HFFc6 (cell line): ENCODE results near the gene C1orf226. TPM values are rescaled to one million over a fixed set of nuclear protein-coding genes. Genes with fewer than 3 reads are reported as not detected.

Experiments used
- DNase-seq: peaks from one replicate; pipeline ENCODE4 v3.0.0-alpha.2; 2018
- H3K27ac Mint-ChIP-seq: 2 replicates; pipeline ENCODE4 v1.8.0; 2020; ENCODE audit warnings: mild to moderate bottlenecking, mixed read lengths
- H3K27me3 Mint-ChIP-seq: 2 replicates; pipeline ENCODE4 v1.8.0; 2021; ENCODE audit warnings: mild to moderate bottlenecking, moderate library complexity, mixed read lengths; ENCODE audit not compliant: insufficient read depth
- H3K36me3 Mint-ChIP-seq: 2 replicates; pipeline ENCODE4 v1.8.0; 2021; ENCODE audit warnings: low read depth, mixed read lengths
- H3K4me1 Mint-ChIP-seq: 2 replicates; pipeline ENCODE4 v1.8.0; 2020; ENCODE audit warnings: low read depth, mixed read lengths
- H3K4me3 Mint-ChIP-seq: 2 replicates; pipeline ENCODE4 v1.8.0; 2020; ENCODE audit warnings: mild to moderate bottlenecking, moderate library complexity, mixed read lengths
- H3K9me3 Mint-ChIP-seq: 2 replicates; pipeline ENCODE4 v1.8.0; 2020; ENCODE audit warnings: mild to moderate bottlenecking, mixed read lengths
- total RNA-seq, 6 experiments: library from RNA; stranded (reverse); fragmentation: NEBNext Ultra II Directional; extraction: Animal tissue kit (Norgen Biotek cat#: 25700); gene quantifications; 2 replicates in 1 of 6; 3 replicates in 5 of 6; pipeline ENCODE4 v1.2.3, GENCODE V29; 2021
- TF ChIP-seq, protein P1 (sequence below): fragments of 200-600 bp; sonication (generic); IDR thresholded peaks from 2 replicates; pipeline ENCODE4 v1.5.0; 2021; ENCODE audit warnings: antibody characterized with exemption, mild to moderate bottlenecking

Gene C1orf226
- total RNA-seq, 6 experiments from 2014 or later = 0.09 to 0.43 (median 0.20) TPM

DNA sequence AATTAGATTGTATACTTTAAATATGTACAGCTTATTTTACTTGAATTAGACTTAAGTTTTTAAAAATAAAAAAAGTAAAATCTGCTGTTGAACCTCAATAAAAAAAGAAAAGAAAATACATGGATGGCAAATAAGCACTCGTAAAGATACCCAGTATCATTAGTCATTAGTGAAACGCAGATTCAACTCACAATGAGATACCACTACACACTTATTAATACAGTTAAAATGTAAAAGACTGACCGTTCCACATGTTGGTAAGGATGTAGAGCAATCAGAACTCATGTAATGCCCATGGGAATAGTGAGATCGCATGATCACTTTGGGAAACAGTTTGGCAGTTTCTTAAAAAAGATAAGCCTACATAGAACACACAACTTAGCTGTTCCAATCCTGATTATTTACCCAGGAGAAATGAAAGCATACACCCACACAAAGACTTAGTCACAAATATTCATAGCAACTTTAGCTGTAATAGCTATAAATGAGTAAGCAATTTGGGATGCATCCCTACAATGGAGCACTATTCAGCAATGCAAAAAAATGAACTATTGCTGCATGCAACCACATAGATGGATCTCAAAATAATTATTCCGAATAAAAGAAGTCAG is 23.1 kb downstream of the C1orf226 start:
- Mint-ChIP-seq H3K27me3 (no peaks in the 10 kb centered on the region; the same call in 1 of the 2 replicates), H3K9me3 (no peaks in the 10 kb centered on the region), H3K4me3 (peak overlapping the region; percentile 80), H3K4me1 (peaks cover 29% of the 10 kb centered on the region), H3K27ac (peak overlapping the region; percentile 68), H3K36me3 (no peaks in the 10 kb centered on the region)
- peak; percentile 69 for DNase-seq
- TF ChIP-seq, protein P1, sequence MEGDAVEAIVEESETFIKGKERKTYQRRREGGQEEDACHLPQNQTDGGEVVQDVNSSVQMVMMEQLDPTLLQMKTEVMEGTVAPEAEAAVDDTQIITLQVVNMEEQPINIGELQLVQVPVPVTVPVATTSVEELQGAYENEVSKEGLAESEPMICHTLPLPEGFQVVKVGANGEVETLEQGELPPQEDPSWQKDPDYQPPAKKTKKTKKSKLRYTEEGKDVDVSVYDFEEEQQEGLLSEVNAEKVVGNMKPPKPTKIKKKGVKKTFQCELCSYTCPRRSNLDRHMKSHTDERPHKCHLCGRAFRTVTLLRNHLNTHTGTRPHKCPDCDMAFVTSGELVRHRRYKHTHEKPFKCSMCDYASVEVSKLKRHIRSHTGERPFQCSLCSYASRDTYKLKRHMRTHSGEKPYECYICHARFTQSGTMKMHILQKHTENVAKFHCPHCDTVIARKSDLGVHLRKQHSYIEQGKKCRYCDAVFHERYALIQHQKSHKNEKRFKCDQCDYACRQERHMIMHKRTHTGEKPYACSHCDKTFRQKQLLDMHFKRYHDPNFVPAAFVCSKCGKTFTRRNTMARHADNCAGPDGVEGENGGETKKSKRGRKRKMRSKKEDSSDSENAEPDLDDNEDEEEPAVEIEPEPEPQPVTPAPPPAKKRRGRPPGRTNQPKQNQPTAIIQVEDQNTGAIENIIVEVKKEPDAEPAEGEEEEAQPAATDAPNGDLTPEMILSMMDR = no peak

DNA sequence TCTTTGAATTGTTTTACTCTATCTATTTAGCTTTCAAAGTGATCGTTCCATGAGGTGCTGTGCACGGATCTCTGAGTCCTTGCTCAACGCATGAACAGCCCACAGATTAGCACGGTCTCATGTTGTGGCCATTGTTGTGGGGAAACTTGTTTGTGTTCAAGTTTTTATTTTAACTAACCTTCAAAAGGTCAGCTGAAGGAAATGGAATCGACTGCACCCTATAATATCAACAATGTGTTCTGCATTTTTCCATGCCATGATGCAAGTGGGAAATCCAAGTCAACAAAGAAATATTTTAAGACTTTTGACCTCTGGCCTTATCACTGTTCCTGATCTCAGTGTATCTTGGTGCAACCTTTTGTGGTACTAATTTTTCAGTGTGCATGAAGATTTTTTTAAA is 24.3 kb downstream of the C1orf226 start:
- DNase-seq = no peak
- no peaks in the 10 kb centered on the region for H3K9me3 Mint-ChIP-seq
- peaks cover 5% of the 10 kb centered on the region; the same call in 1 of the 2 replicates for H3K27me3 Mint-ChIP-seq
- no peak overlapping the region for H3K4me3 Mint-ChIP-seq
- TF ChIP-seq, protein P1 = no peak
- no peak overlapping the region; the same call in 1 of the 2 replicates for H3K27ac Mint-ChIP-seq
- no peaks in the 10 kb centered on the region for H3K36me3 Mint-ChIP-seq
- H3K4me1 Mint-ChIP-seq = peaks cover 29% of the 10 kb centered on the region

DNA sequence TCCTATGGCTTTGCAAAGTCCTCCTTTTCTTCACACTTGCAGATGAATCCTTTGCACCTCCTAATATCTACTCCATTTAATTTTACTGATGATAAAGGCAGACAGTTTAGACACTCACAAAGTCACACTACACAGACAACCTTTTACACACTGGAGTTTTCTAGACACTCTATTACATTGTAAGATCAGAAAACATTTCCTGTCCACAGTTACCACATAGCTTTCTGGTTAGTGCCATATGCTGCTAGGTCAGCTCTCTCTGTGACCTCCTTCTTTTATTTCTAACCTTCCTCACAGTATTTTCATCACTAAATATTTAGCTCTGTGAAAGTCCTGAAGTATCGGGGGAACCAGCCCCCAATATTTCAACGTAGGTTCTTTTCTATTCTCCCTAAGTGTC is 25.3 kb downstream of the C1orf226 start:
- H3K4me3 Mint-ChIP-seq = no peak overlapping the region
- peaks cover 9% of the 10 kb centered on the region for H3K27me3 Mint-ChIP-seq
- H3K27ac Mint-ChIP-seq = no peak overlapping the region
- TF ChIP-seq, protein P1 = no peak
- peaks cover 32% of the 10 kb centered on the region for H3K4me1 Mint-ChIP-seq
- no peak for DNase-seq
- H3K9me3 Mint-ChIP-seq = no peaks in the 10 kb centered on the region
- no peaks in the 10 kb centered on the region for H3K36me3 Mint-ChIP-seq

DNA sequence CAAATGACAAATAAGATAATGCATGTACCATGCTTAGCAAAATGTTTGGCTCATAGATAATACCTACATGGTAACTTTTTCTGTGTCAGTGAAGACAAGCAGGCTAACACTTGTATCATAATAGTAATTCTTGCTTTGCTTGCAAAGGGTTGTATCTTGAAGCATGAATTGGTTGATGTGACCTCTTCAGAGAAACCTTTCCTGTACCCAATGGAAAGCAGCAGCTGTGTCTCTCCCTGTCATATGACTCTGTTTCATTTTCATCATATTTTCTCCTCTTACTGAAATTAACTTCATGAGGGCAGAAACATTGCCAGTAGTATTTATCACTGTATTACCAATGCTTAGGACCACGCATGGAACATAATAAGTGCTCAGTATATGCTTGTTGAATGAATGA is 26.0 kb downstream of the C1orf226 start:
- H3K27me3 Mint-ChIP-seq = peaks cover 10% of the 10 kb centered on the region
- DNase-seq = no peak
- peaks cover 33% of the 10 kb centered on the region for H3K4me1 Mint-ChIP-seq
- H3K4me3 Mint-ChIP-seq = no peak overlapping the region
- TF ChIP-seq, protein P1 = no peak
- H3K27ac Mint-ChIP-seq = no peak overlapping the region
- H3K9me3 Mint-ChIP-seq = no peaks in the 10 kb centered on the region
- H3K36me3 Mint-ChIP-seq = no peaks in the 10 kb centered on the region

DNA sequence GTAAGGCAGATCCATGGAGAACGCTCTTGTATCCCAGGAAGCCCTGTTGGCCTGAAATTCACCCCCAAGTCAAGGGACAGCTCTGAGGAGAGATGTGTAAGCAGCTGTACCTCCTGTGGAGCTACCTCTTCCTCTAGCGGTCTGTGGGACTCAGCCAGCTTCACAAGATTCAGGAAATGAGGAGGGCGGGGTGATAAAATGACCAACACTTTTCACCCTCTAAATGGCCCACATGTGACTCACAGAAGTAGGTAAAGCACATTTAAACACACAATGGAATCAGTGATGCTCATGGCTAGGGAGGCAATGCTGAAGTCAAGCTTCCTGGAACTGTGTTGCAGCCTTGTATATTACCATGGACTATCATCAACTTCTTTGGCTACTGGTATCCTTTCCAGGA is 30.5 kb downstream of the C1orf226 start, which contains the start of gene SH2D1B:
Gene SH2D1B, minus strand, starts transcription at position 135 of the 400 bp plus-strand sequence. Its CDS starts 120 bp downstream, at position 15.
- H3K27ac Mint-ChIP-seq = no peak within 1 kb of the TSS
- peaks cover 6% of the 10 kb centered on the region for H3K4me1 Mint-ChIP-seq
- no peaks in the 10 kb centered on the region for H3K36me3 Mint-ChIP-seq
- no peak for DNase-seq
- H3K27me3 Mint-ChIP-seq = peaks cover 17% of the 10 kb centered on the region
- no peaks in the 10 kb centered on the region for H3K9me3 Mint-ChIP-seq
- H3K4me3 Mint-ChIP-seq = no peak within 1 kb of the TSS
- TF ChIP-seq, protein P1 = no peak
